HepG2 (cell line): ENCODE data around the gene USP14. TPM values are rescaled to one million over a fixed set of nuclear protein-coding genes. Genes with fewer than 3 reads are reported as not detected.

Source experiments
- GATAD1 ChIP-seq: IDR thresholded peaks from 2 replicates; pipeline ENCODE4 v1.6.1; 2016; ENCODE audit warnings: missing genetic modification reagents, missing compliant biosample characterization
- PATZ1 ChIP-seq: sonication (generic); formaldehyde crosslinking; IDR thresholded peaks from 2 replicates; pipeline ENCODE4 v1.4.0; 2020; ENCODE audit warnings: missing genetic modification reagents
- ZNF281 ChIP-seq: sonication (generic); formaldehyde crosslinking; IDR thresholded peaks from 2 replicates; pipeline ENCODE4 v1.4.0; 2020; ENCODE audit warnings: missing genetic modification reagents, borderline replicate concordance
- polyA plus RNA-seq, 8 experiments: library from polyadenylated mRNA; depleted of rRNA in 3 of 8; stranded (reverse) in 7 of 8; unstranded in 1 of 8; fragments of >200 nt; fragmentation: Illumina TruSeq in 4 of 8; extraction: Trizol in 4 of 8; gene quantifications; 2 replicates each; pipeline versions ENCODE4 v1.2.1 to v1.2.3, GENCODE V29; 2011 to 2016; ENCODE audit warnings: low read depth in 4 of 8, missing spikeins in 1 of 8, mixed read lengths in 1 of 8; ENCODE audit not compliant: insufficient read depth in 1 of 8
- total RNA-seq, 5 experiments: library from RNA; depleted of rRNA; stranded (reverse); fragments of >200 nt; fragmentation: Illumina TruSeq; extraction: Trizol; gene quantifications; 2 replicates each; pipeline ENCODE4 v1.2.3, GENCODE V29; 2016; ENCODE audit warnings: low read depth in 1 of 5
- TF ChIP-seq, protein P1 (sequence below): sonication (generic); formaldehyde crosslinking; IDR thresholded peaks from 2 replicates; pipeline ENCODE4 v1.5.1; 2020; ENCODE audit warnings: missing genetic modification reagents, mild to moderate bottlenecking, borderline replicate concordance

Gene USP14
- total and polyA plus RNA-seq, 2 of the 13 experiments (the other 11 are each of a cell fraction or from before 2014, with no cell fraction given) = 14.7 to 16.6 TPM

DNA sequence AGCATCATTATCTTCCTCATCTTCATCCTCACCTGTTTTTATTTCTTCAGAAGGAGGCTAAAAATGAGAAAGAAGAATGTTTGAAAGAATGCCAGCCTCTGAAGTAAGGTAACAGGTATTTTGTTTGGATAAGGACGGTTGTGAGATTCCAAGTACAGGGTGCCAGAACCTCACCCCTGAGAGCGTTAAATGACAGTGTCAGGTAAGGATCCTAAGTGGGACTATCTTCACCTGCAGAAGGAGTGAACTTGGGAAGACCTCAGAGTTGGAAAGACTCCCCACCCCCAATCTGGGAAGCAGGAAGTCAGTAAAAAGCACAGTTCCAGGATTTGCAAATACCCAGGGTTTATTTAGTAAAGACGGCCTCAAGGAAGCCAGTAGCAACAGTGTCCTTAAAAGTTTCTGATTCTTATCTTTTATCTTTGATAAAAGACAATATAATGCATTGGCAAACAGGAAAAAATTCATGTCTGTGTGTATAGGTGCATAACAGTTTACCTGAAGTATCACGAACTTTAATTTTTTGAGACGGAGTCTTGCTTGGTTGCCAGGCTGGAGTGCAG is 57.2 kb downstream of the USP14 start (continued):
- TF ChIP-seq, protein P1, sequence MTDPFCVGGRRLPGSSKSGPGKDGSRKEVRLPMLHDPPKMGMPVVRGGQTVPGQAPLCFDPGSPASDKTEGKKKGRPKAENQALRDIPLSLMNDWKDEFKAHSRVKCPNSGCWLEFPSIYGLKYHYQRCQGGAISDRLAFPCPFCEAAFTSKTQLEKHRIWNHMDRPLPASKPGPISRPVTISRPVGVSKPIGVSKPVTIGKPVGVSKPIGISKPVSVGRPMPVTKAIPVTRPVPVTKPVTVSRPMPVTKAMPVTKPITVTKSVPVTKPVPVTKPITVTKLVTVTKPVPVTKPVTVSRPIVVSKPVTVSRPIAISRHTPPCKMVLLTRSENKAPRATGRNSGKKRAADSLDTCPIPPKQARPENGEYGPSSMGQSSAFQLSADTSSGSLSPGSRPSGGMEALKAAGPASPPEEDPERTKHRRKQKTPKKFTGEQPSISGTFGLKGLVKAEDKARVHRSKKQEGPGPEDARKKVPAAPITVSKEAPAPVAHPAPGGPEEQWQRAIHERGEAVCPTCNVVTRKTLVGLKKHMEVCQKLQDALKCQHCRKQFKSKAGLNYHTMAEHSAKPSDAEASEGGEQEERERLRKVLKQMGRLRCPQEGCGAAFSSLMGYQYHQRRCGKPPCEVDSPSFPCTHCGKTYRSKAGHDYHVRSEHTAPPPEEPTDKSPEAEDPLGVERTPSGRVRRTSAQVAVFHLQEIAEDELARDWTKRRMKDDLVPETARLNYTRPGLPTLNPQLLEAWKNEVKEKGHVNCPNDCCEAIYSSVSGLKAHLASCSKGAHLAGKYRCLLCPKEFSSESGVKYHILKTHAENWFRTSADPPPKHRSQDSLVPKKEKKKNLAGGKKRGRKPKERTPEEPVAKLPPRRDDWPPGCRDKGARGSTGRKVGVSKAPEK (CRISPR knock-in tag) = no peak
- TF ChIP-seq GATAD1 (CRISPR knock-in tag) = no peak
- TF ChIP-seq PATZ1 (CRISPR knock-in tag) = no peak
- TF ChIP-seq ZNF281 (CRISPR knock-in tag) = no peak
